Gastroesophageal sphincter (tissue), 4 donors: ENCODE data around the gene FAM114A1. TPM values are rescaled to one million over a fixed set of nuclear protein-coding genes. Genes with fewer than 3 reads are reported as not detected.
A peak's percentile ranks its signal among the peaks of the same experiment; 100 is the strongest.

Experiments used
- ATAC-seq: fragments of 150-250 bp; one replicate; pipeline ENCODE4 v1.9.1; 2016; ENCODE audit warnings: mild to moderate bottlenecking, moderate library complexity
- H3K27ac ChIP-seq, 4 donors: fragments of 200-600 bp; sonication (generic) in 3 of 4; 1 replicate in 3 of 4; 2 replicates in 1 of 4; pipeline ENCODE4 v1.5.1; 2016 to 2019
- H3K27me3 ChIP-seq: fragments of 200-600 bp; sonication (generic); one replicate; pipeline ENCODE4 v1.5.1; 2019
- H3K36me3 ChIP-seq, 2 donors: fragments of 200-600 bp; sonication (generic); one replicate each; pipeline ENCODE4 v1.5.1; 2019; ENCODE audit warnings: control low read depth in 1 of 2
- H3K4me1 ChIP-seq, 3 donors: fragments of 200-600 bp; sonication (generic); 1 replicate in 2 of 3; 2 replicates in 1 of 3; pipeline ENCODE4 v1.5.1; 2016 to 2019; ENCODE audit warnings: control low read depth in 2 of 3
- H3K4me3 ChIP-seq, 2 donors: fragments of 200-600 bp; sonication (generic); one replicate each; pipeline ENCODE4 v1.5.1; 2019; ENCODE audit warnings: mild to moderate bottlenecking in 1 of 2, moderate library complexity in 1 of 2
- H3K9me3 ChIP-seq, 3 donors: fragments of 200-600 bp; sonication (generic); one replicate each; pipeline ENCODE4 v1.5.1; 2017 to 2019; ENCODE audit warnings: control low read depth in 2 of 3
- EP300 ChIP-seq: sonication (generic); formaldehyde crosslinking; IDR thresholded peaks from one replicate; pipeline ENCODE4 v1.6.1; 2017; ENCODE audit warnings: antibody characterized with exemption, mild to moderate bottlenecking
- POLR2A ChIP-seq, 2 donors: fragments of 450-650 bp; IDR thresholded peaks; one replicate each; pipeline ENCODE4 v1.6.1; 2017; ENCODE audit warnings: antibody characterized with exemption in 2 of 2, mild to moderate bottlenecking in 2 of 2, moderate library complexity in 1 of 2
- POLR2AphosphoS5 ChIP-seq: sonication (generic); formaldehyde crosslinking; IDR thresholded peaks from one replicate; pipeline ENCODE4 v1.6.1; 2017; ENCODE audit warnings: antibody characterized with exemption
- WGBS, 2 donors: methylation state at CpG; one replicate each; pipeline ENCODE4 v1.1.5; 2018; ENCODE audit warnings: low coverage in 1 of 2; 5-methylcytosine and 5-hydroxymethylcytosine counted together
- total RNA-seq, 4 donors: library from RNA; depleted of rRNA; stranded (reverse); fragments of >200 nt; gene quantifications; one replicate each; pipeline ENCODE4 v1.1.0, GENCODE V29; 2016
- TF ChIP-seq, protein P1 (sequence below), 4 experiments: fragments of 200-600 bp in 2 of 4; fragments of 450-650 bp in 2 of 4; sonication (generic) in 1 of 4; IDR thresholded peaks; one replicate each; pipeline ENCODE4 v1.5.1; 2017 to 2019; ENCODE audit warnings: antibody characterized with exemption in 4 of 4, mild to moderate bottlenecking in 2 of 4, moderate library complexity in 2 of 4

Gene FAM114A1
- total RNA-seq, 4 donors from 2014 or later = 90.0 to 155 (median 98.4) TPM

DNA sequence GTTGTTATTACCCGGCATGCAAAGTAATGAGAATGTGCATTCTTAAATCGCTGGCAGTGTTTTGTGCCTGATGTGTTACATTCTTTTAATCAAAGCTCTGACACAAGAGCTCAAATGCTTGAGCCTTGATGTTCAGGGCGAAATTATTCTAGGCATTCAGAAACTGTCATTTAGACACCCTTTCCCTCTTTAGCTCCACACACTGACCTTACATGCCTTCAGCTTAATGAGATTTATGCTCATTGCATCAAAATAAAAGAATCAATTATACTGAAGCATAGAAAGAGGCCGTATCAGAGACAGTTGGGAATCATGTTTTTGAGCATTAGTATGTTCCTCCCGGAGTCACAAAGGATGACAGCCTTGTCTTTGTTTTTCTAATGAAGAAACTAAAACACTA, 56.7 kb downstream of the FAM114A1 start:
- ATAC-seq = no peak
- 31 to 61% methylated on average over 5 of the region's 5 CpGs for WGBS, 2 donors
- peaks cover 0 to 86% of the 10 kb centered on the region in 2 donors for H3K36me3 ChIP-seq
- H3K4me3 ChIP-seq = no peak overlapping the region
- TF ChIP-seq, protein P1, sequence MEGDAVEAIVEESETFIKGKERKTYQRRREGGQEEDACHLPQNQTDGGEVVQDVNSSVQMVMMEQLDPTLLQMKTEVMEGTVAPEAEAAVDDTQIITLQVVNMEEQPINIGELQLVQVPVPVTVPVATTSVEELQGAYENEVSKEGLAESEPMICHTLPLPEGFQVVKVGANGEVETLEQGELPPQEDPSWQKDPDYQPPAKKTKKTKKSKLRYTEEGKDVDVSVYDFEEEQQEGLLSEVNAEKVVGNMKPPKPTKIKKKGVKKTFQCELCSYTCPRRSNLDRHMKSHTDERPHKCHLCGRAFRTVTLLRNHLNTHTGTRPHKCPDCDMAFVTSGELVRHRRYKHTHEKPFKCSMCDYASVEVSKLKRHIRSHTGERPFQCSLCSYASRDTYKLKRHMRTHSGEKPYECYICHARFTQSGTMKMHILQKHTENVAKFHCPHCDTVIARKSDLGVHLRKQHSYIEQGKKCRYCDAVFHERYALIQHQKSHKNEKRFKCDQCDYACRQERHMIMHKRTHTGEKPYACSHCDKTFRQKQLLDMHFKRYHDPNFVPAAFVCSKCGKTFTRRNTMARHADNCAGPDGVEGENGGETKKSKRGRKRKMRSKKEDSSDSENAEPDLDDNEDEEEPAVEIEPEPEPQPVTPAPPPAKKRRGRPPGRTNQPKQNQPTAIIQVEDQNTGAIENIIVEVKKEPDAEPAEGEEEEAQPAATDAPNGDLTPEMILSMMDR (IDR thresholded peaks at IDR 0.05) = no peak
- TF ChIP-seq EP300 (no peak), POLR2AphosphoS5 (no peak), POLR2A (IDR thresholded peaks at IDR 0.05) (no peak)
- H3K9me3 ChIP-seq = no peaks in the 10 kb centered on the region
- H3K27me3 ChIP-seq = no peaks in the 10 kb centered on the region
- H3K27ac ChIP-seq = peak overlapping the region in 3 of 4 donors; percentile 11 to 39 (median 24)
- peaks cover 0 to 30% (median 0%) of the 10 kb centered on the region in 3 donors for H3K4me1 ChIP-seq

DNA sequence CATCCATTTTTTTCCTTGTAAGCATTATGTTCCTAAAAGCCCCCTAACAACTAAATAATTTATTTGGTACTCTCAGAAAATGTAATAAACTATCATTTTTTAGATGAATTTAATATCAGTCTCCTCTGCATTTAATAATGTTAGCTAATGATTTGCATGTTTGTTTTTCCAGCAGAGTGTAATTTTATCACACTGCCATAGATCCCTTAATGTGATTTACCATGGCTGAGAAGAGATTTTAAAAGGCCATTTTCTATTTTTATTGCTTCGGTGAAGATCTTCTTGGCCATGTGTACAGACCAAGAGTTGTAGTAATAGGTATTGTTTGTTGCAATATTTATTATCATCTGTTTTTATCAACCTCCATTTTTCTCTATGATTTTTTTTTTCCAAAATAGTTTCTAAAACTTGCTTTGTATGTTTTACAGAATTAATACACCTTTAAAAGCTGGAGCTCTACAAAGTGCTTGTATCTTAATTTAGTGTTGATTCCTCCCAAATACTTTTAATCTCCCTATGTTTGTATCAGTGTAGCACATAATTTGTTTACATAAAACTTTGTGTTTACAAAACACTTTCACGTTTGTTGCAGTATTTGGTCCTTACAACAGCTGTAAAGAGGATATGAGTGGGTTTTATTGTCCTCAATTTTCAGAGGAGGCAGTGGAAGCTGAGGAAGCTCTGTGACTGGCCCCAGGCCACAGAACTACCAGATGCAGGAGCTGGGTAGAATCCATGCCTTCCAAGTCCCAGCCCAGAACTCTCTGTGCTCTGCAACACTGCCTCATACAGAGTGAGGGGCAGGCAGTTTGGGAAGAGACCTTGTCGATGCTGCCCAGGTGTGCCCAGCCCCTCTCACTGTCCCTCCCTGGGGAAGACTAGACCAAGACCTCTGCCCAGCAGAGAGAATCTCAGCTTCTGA, 58.1 kb downstream of the FAM114A1 start:
- peaks cover 0 to 86% of the 10 kb centered on the region in 2 donors for H3K36me3 ChIP-seq
- TF ChIP-seq EP300 (no peak), POLR2AphosphoS5 (no peak), POLR2A (IDR thresholded peaks at IDR 0.05) (no peak)
- TF ChIP-seq, protein P1 (IDR thresholded peaks at IDR 0.05) = no peak
- H3K27ac ChIP-seq = peak overlapping the region in 2 of 4 donors; percentile 16 to 56
- ATAC-seq = no peak
- no peaks in the 10 kb centered on the region for H3K27me3 ChIP-seq
- no peaks in the 10 kb centered on the region for H3K9me3 ChIP-seq
- H3K4me1 ChIP-seq = peaks cover 0 to 44% (median 0%) of the 10 kb centered on the region in 3 donors
- 45 to 54% methylated on average over 3 of the region's 3 CpGs for WGBS, 2 donors
- no peak overlapping the region for H3K4me3 ChIP-seq

DNA sequence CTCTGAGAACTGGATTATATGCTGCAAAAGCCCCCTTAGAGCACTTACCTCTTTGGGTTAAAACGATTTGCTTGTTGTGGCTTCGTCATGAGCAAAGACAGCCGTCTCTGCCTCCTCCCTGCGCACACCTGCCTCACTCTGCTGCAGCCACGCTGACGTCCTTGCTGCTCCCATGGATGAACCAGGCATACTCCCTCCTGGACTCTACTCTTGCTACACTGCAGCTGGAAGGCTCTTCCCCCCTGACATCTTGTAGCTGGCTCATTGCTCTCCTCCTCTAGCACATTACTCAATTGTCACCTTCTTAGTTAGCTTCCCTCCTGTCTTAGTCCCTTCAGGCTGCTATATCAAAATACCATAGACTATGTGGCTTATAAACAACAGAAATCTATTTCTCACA, 59.3 kb downstream of the FAM114A1 start:
- Histone ChIP-seq H3K9me3 (no peaks in the 10 kb centered on the region), H3K4me1 (peaks cover 0 to 48% (median 0%) of the 10 kb centered on the region in 3 donors), H3K36me3 (peaks cover 0 to 86% of the 10 kb centered on the region in 2 donors), H3K27ac (peak overlapping the region in 2 of 4 donors; percentile 15 to 56), H3K4me3 (no peak overlapping the region), H3K27me3 (no peaks in the 10 kb centered on the region)
- no peak for ATAC-seq
- 70 to 75% methylated on average over 2 to 6 of the region's 6 CpGs for WGBS, 2 donors
- TF ChIP-seq, protein P1 (IDR thresholded peaks at IDR 0.05) = no peak
- TF ChIP-seq POLR2AphosphoS5 (no peak), EP300 (no peak), POLR2A (IDR thresholded peaks at IDR 0.05) (no peak)

DNA sequence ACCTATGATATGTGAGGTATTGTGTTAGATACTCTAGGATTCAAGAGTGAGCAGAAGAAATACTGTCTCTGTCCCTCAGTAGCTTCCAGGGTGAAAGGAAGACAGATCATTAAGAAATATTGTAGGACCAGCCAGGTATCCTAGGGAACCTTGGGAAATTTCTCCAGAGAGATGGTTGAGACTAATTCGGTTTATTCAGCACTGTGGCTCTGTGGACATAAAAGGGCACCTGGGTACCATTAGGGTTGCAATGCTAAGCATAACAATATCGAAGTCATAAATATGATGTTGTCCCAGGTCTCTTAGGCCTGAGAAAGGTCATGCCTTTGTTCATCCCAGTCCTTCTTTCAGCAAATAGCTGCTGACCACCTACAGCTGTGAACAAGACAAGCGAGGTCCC, 61.0 kb downstream of the FAM114A1 start:
- ATAC-seq = no peak
- H3K36me3 ChIP-seq = peaks cover 3 to 89% of the 10 kb centered on the region in 2 donors
- H3K27me3 ChIP-seq = no peaks in the 10 kb centered on the region
- TF ChIP-seq, protein P1 (IDR thresholded peaks at IDR 0.05) = no peak
- TF ChIP-seq POLR2AphosphoS5 (no peak), EP300 (no peak), POLR2A (IDR thresholded peaks at IDR 0.05) (no peak)
- WGBS, 2 donors = 58 to 71% methylated on average over 2 of the region's 3 CpGs
- H3K9me3 ChIP-seq = no peaks in the 10 kb centered on the region
- no peak overlapping the region for H3K4me3 ChIP-seq
- peak overlapping the region in 1 of 4 donors; percentile 65 for H3K27ac ChIP-seq
- peaks cover 0 to 48% (median 0%) of the 10 kb centered on the region in 3 donors for H3K4me1 ChIP-seq
